HG03575 (cell line): ENCODE measurements around the gene EME1.
"Not testable (repeated sequence)": the region's sequence is repeated elsewhere in the genome, so short reads cannot be mapped to it uniquely, and the experiment has no call there.

Source experiments
- ATAC-seq: cut with Tn5 transposase; IDR thresholded peaks from one replicate; pipeline ENCODE4 v1.9.1; 2021; ENCODE audit not compliant: unreplicated experiment, insufficient number of reproducible peaks, low FRiP score; ENCODE audit errors: extremely low read depth

Gene EME1

GRCh38 chr17:50372758-50373556 lies at the start of gene EME1, which contains the start of gene MRPL27:
TSS of gene EME1 (plus strand) at chr17:50373229. CDS start at chr17:50375209, 1,980 bp downstream.
TSS of gene MRPL27 (minus strand) at chr17:50373184. CDS start at chr17:50373170, 14 bp downstream.
- no peak for ATAC-seq

DNA sequence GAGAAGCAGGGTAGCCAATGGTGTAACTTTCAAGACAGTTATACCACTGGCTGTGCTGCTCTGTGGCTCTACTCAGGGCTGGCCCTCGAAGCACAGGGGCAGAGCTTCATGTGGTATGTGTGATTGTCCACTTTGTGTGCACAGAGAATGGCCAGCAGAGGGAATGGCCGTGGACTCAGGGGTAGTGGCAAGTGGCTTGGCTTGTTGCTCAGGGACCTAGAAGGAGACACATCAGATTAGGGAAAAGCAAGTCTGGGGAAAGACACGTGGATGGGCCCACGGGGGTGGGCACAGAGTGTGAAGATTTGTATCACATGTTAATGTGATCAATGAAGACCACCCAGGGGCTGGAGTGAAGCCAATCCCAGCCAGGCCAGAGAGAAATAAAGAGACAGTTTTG lies 47.1 kb upstream of the EME1 start:
- no peak for ATAC-seq

- no peak for ATAC-seq
These were observed 46.1 kb upstream of the EME1 start for GRCh38 chr17:50326831-50327364.

GRCh38 chr17:50328363-50329325 lies 44.4 kb upstream of the EME1 start:
- no peak for ATAC-seq

- no peak for ATAC-seq
These were observed 43.3 kb upstream of the EME1 start for GRCh38 chr17:50329716-50330115.

GRCh38 chr17:50330151-50330775 lies 42.8 kb upstream of the EME1 start:
- no peak for ATAC-seq

DNA sequence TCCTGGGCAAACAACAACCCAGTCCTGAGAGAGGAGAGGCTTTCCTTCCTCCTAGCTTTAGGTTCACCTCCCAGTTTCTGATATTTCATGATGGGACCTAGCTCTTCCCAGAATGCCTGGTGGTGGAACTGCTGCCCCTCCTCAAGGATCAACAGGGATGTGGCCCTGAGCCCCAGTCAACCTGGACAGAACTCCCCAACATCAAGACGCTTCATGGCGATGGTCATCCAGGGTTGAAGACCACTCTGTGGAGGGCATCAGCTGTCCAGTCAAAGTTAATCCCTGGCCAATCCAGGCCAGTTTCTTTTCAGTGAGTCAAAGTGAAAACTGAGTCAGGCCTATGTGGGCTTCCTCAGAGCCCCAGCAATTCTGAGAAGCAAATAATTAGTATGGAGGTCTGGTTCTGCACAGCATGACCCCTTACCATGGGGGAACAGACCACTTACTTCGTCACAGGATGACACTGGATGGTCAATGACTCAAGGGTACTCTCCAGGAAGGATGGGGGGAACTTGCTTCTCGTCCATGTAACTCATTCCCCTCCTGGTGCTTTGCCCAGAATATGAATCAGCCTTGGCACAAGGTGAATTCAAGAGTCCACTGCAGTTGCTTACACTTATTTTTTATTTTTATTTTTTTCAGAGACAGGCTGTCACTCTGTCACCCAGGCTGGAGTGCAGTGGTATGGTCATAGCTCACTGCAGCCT lies 41.8 kb upstream of the EME1 start:
- no peak for ATAC-seq

DNA sequence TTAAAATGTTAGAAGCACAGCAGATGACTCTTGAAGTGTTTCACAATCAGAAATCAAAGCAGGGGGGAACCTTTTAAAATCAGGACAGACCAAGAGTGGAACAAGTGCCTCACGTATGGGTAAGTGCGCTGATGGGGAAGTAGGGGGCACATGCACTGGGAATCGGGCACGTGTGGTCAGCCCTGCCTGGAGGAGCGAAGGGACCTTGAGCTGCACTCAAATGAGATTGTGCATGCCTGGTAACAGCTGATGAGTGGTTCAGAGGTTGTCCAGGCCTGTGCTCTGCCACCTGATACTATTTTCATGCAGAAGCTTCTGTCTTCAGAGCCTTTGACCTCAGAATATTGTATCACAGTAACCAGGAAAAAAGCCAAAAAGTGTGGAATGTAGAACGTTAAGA lies 40.8 kb upstream of the EME1 start:
- ATAC-seq: no peak

- not testable (repeated sequence) for ATAC-seq
These were observed 39.6 kb upstream of the EME1 start for GRCh38 chr17:50333291-50334057.

- ATAC-seq: no peak
These were observed 35.1 kb upstream of the EME1 start for GRCh38 chr17:50337956-50338355.

- ATAC-seq: no peak
These were observed 34.4 kb upstream of the EME1 start for GRCh38 chr17:50338645-50339044.

GRCh38 chr17:50339381-50339780 lies 33.6 kb upstream of the EME1 start:
- no peak for ATAC-seq

- no peak for ATAC-seq
These were observed 28.2 kb upstream of the EME1 start for GRCh38 chr17:50344731-50345365.

- ATAC-seq: no peak
These were observed 27.4 kb upstream of the EME1 start, which contains the start of gene XYLT2 for GRCh38 chr17:50345432-50346312. TSS of gene XYLT2 (plus strand) at chr17:50346126. CDS start at chr17:50346141, 15 bp downstream.

DNA sequence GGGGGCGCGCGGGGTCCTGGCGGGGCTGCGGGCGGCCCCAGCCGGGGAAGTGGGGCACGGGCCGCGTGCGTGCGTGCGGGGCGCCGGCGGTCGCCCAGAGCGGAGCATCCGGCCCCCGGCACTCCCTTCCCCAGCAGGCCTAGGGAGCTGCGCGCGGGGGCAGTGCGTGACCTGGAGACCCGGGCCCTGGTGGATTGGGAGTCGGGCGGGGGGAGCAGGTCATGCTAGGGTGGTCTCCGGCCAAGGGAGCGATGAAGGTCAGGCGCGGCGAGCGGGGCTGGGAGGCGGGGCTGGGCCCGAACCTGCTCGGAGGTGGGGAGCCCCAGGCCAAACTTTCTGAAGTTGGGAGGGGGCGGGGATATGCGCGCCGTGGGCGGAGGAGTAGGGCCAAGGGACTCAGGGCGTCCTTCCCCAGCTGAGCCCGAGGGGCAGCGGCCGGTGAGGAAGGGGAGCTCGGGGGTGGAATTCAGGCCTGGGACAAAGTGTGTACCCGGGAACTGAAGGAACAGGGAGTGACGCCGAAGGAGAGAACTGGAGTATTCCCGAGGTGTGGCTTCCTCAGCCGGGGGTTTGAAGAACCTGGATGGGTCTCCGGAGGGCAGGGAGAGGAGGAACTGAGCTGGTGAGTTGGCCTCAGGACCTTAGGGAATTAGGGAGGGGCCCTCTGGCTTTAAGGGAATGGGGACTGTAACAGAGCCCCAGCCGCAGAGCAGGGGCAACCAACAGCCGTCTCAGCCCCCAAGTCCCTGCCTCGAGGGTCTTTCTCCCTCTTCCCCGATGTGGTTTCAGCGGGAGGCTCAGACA lies 26.5 kb upstream of the EME1 start:
- no peak for ATAC-seq
